IPS-15b (cell line): ENCODE results near the gene SPINDOC.
A peak's percentile ranks its signal among the peaks of the same experiment; 100 is the strongest.
"Not testable (repeated sequence)": the region's sequence is repeated elsewhere in the genome, so short reads cannot be mapped to it uniquely, and the experiment has no call there.

Experiments used
- H3K27me3 ChIP-seq: one replicate; pipeline ENCODE4 v1.6.1; 2013; ENCODE audit warnings: low read length; ENCODE audit not compliant: control insufficient read depth, insufficient read depth
- H3K36me3 ChIP-seq: one replicate; pipeline ENCODE4 v1.6.1; 2013; ENCODE audit warnings: low read length; ENCODE audit not compliant: control insufficient read depth, insufficient read depth
- H3K4me1 ChIP-seq: one replicate; pipeline ENCODE4 v1.6.1; 2013; ENCODE audit warnings: mild to moderate bottlenecking, low read length; ENCODE audit not compliant: control insufficient read depth, insufficient read depth
- H3K4me3 ChIP-seq: one replicate; pipeline ENCODE4 v1.5.1; 2013; ENCODE audit warnings: low read depth, low read length
- H3K9ac ChIP-seq: one replicate; pipeline ENCODE4 v1.6.1; 2013; ENCODE audit warnings: low read depth, mild to moderate bottlenecking, low read length
- H3K9me3 ChIP-seq: one replicate; pipeline ENCODE4 v1.6.1; 2013; ENCODE audit warnings: mild to moderate bottlenecking, low read length; ENCODE audit not compliant: control insufficient read depth, insufficient read depth

The SPINDOC gene

GRCh38 chr11:63795066-63795465, 18.2 kb upstream of the SPINDOC start:
- no peaks in the 10 kb centered on the region for H3K27me3 ChIP-seq
- peaks cover 8% of the 10 kb centered on the region for H3K9me3 ChIP-seq
- H3K4me3 ChIP-seq, result no peak overlapping the region
- no peaks in the 10 kb centered on the region for H3K36me3 ChIP-seq
- H3K4me1 ChIP-seq, result no peaks in the 10 kb centered on the region
- H3K9ac ChIP-seq, result no peak overlapping the region

- Histone ChIP-seq H3K4me1 (no peaks in the 10 kb centered on the region), H3K9ac (no peak overlapping the region), H3K36me3 (no peaks in the 10 kb centered on the region), H3K4me3 (no peak overlapping the region), H3K9me3 (no peaks in the 10 kb centered on the region), H3K27me3 (no peaks in the 10 kb centered on the region)
These were observed 12.3 kb upstream of the SPINDOC start for GRCh38 chr11:63800921-63801320.

- Histone ChIP-seq H3K4me1 (no peaks in the 10 kb centered on the region), H3K36me3 (no peaks in the 10 kb centered on the region), H3K4me3 (no peak overlapping the region), H3K9me3 (no peaks in the 10 kb centered on the region), H3K9ac (no peak overlapping the region), H3K27me3 (no peaks in the 10 kb centered on the region)
These were observed 10.4 kb upstream of the SPINDOC start for GRCh38 chr11:63802637-63803414.

DNA sequence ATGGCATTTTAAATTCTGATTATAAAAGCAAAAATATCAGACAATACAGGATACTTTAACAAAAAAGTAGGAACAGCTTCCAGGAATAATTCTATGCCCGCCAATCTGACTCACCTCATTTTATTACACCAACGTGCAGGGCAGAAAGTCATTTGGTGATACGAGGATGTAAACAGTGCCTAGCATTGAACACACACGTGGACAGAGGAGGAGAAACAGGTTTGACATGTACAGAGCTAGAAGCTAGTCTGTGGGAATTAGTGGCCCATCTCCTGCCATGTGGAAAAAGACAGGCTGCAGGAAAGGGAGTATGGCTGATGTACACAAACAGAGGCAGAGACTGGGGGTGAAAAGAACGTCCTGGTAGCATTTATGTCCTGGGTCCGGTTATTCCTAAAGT, 9.0 kb upstream of the SPINDOC start:
- no peaks in the 10 kb centered on the region for H3K4me1 ChIP-seq
- H3K36me3 ChIP-seq, result no peaks in the 10 kb centered on the region
- no peaks in the 10 kb centered on the region for H3K9me3 ChIP-seq
- H3K27me3 ChIP-seq, result no peaks in the 10 kb centered on the region
- H3K4me3 ChIP-seq, result no peak overlapping the region
- no peak overlapping the region for H3K9ac ChIP-seq

DNA sequence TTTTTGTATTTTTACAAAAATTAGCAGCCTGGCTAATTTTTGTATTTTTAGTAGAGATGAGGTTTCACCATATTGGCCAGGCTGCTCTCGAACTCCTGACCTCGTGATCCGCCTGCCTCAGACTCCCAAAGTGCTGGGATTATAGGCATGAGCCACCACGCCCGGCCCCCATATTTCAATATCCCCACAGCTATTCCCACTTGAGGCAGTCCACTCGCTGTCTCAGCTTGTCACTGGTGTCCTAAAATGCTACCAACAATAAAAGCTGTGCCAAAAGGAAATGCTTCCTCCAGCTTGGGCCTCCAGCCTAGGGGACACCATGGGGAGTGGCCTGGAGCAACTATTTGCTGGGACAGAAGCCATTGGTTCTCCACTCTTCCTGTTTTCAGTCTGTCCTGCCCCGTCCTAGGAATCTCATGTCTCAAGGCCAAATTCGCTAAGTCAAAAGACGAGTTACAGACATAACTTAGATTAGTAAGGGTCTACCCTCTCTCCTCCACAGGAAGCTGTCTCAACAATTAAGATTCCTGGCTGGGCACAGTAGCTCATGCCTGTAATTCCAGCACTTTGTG, 7.3 kb upstream of the SPINDOC start:
- no peak overlapping the region for H3K9ac ChIP-seq
- H3K27me3 ChIP-seq, result no peaks in the 10 kb centered on the region
- no peaks in the 10 kb centered on the region for H3K4me1 ChIP-seq

DNA sequence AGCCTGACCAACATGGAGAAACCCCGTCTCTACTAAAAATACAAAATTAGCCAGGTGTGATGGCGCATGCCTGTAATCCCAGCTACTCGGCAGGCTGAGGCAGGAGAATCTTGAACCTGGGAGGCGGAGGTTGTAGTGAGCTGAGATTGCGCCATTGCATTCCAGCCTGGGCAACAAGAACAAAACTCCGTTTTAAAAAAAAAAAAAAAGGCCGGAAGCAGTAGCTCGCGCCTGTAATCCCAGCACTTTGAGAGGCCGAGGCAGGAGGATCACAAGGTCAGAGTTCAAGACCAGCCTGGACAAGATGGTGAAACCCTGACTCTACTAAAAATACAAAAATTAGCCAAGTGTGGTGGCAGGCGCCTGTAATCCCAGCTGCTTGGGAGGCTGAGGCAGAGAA, 2.9 kb upstream of the SPINDOC start:
- not testable (repeated sequence) for H3K36me3 ChIP-seq, H3K4me3 ChIP-seq, H3K4me1 ChIP-seq, H3K9ac ChIP-seq, H3K27me3 ChIP-seq, H3K9me3 ChIP-seq

More for the DNA sequence above, 7.3 kb upstream of the SPINDOC start:
- Histone ChIP-seq H3K36me3 (no peaks in the 10 kb centered on the region), H3K4me3 (no peak overlapping the region), H3K9me3 (no peaks in the 10 kb centered on the region)

DNA sequence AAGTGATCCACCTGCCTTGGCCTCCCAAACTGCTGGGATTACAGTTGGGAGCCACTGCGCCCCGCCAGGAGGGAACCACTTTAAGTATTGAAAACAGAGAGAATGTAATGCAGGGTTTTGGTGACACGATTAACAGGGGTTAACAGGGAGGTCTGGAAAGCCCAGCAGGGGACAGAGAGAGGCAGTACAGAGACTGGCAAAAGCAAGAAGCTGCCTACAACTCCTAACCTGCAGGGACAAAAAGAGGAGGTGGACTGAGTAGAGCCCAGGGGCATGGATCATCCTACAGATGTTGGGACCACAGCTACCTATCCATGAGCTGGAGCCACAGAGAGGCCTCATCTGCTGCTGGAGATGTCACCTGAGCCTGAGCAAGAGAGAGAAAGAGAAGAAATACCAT, 1.7 kb upstream of the SPINDOC start:
- H3K9me3 ChIP-seq, result no peaks in the 10 kb centered on the region
- H3K9ac ChIP-seq, result no peak overlapping the region
- peaks cover 3% of the 10 kb centered on the region for H3K4me1 ChIP-seq
- peaks cover 7% of the 10 kb centered on the region for H3K36me3 ChIP-seq
- H3K27me3 ChIP-seq, result peaks cover 3% of the 10 kb centered on the region
- H3K4me3 ChIP-seq, result peak overlapping the region; percentile 15

DNA sequence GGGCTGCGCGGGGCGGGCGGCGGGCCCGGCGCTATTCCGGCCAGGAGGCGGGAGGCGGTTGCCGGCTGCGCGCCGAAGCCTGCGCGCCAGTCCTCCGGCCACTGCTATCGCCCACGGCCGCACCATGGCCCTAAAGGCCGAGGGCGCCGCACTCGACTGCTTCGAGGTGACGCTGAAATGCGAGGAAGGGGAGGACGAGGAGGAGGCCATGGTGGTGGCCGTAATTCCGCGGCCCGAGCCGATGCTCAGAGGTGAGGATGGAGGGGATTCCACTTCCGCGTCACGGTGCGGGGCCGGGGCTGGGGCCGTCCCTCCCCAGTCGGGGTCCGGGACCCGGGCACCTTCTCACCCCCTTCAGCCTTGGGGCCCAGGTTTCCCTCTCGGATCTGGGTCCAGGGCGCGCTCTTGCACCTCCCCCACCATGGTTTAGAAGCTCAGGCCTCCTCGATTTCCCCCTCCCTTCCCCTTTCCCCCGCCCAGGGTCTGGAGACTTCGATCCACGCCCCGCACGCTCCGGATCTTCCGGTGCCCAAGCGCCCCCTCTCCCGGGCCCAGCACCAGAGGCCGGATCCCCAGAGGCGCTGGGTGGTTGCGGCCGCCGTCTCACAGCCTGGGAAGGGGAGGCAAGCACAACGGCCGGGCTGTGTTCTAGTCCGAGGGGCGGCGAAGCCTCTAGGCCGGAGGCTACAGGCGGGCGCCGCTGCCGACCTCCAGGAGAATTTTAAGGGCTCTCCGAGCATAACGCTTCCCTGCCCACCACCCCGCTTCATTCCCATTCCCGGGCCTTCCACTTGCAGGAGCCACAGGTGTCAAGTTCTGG, 517 bp downstream of the SPINDOC start:
- Histone ChIP-seq H3K4me3 (peak overlapping the region; percentile 65), H3K9me3 (no peaks in the 10 kb centered on the region), H3K9ac (peak overlapping the region; percentile 88), H3K36me3 (peaks cover 27% of the 10 kb centered on the region), H3K4me1 (peaks cover 3% of the 10 kb centered on the region), H3K27me3 (peaks cover 3% of the 10 kb centered on the region)

GRCh38 chr11:63814383-63814736, 1.1 kb downstream of the SPINDOC start:
- H3K27me3 ChIP-seq, result peaks cover 3% of the 10 kb centered on the region
- peak overlapping the region; percentile 88 for H3K9ac ChIP-seq
- H3K4me3 ChIP-seq, result peak overlapping the region; percentile 65
- peaks cover 3% of the 10 kb centered on the region for H3K4me1 ChIP-seq
- peaks cover 29% of the 10 kb centered on the region for H3K36me3 ChIP-seq
- no peaks in the 10 kb centered on the region for H3K9me3 ChIP-seq

- no peaks in the 10 kb centered on the region for H3K9me3 ChIP-seq
- H3K27me3 ChIP-seq, result peaks cover 3% of the 10 kb centered on the region
- H3K4me3 ChIP-seq, result no peak overlapping the region
- peaks cover 40% of the 10 kb centered on the region for H3K36me3 ChIP-seq
- peaks cover 3% of the 10 kb centered on the region for H3K4me1 ChIP-seq
- H3K9ac ChIP-seq, result no peak overlapping the region
These were observed 2.9 kb downstream of the SPINDOC start for GRCh38 chr11:63816166-63816565.

GRCh38 chr11:63816732-63817131, 3.5 kb downstream of the SPINDOC start:
- Histone ChIP-seq H3K36me3 (peaks cover 45% of the 10 kb centered on the region), H3K4me1 (peaks cover 3% of the 10 kb centered on the region), H3K27me3 (peaks cover 3% of the 10 kb centered on the region), H3K4me3 (no peak overlapping the region), H3K9me3 (no peaks in the 10 kb centered on the region), H3K9ac (no peak overlapping the region)
